Measurements from ENCODE around the gene IL11RA.

- TF ChIP-seq, protein P1, sequence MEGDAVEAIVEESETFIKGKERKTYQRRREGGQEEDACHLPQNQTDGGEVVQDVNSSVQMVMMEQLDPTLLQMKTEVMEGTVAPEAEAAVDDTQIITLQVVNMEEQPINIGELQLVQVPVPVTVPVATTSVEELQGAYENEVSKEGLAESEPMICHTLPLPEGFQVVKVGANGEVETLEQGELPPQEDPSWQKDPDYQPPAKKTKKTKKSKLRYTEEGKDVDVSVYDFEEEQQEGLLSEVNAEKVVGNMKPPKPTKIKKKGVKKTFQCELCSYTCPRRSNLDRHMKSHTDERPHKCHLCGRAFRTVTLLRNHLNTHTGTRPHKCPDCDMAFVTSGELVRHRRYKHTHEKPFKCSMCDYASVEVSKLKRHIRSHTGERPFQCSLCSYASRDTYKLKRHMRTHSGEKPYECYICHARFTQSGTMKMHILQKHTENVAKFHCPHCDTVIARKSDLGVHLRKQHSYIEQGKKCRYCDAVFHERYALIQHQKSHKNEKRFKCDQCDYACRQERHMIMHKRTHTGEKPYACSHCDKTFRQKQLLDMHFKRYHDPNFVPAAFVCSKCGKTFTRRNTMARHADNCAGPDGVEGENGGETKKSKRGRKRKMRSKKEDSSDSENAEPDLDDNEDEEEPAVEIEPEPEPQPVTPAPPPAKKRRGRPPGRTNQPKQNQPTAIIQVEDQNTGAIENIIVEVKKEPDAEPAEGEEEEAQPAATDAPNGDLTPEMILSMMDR (IDR thresholded peaks at IDR 0.05; ENCODE audit: insufficient read depth, low read depth, low read length), result no peak
- no peak for TF ChIP-seq EZH2 (IDR thresholded peaks at IDR 0.05; ENCODE audit: insufficient read depth, low read length)
These were observed 33.6 kb downstream of the IL11RA start for GRCh38 chr9:34685591-34685990.
